ENCODE measurements around the gene MAP3K14.
A peak's percentile ranks its signal among the peaks of the same experiment; 100 is the strongest.

The MAP3K14 gene

DNA sequence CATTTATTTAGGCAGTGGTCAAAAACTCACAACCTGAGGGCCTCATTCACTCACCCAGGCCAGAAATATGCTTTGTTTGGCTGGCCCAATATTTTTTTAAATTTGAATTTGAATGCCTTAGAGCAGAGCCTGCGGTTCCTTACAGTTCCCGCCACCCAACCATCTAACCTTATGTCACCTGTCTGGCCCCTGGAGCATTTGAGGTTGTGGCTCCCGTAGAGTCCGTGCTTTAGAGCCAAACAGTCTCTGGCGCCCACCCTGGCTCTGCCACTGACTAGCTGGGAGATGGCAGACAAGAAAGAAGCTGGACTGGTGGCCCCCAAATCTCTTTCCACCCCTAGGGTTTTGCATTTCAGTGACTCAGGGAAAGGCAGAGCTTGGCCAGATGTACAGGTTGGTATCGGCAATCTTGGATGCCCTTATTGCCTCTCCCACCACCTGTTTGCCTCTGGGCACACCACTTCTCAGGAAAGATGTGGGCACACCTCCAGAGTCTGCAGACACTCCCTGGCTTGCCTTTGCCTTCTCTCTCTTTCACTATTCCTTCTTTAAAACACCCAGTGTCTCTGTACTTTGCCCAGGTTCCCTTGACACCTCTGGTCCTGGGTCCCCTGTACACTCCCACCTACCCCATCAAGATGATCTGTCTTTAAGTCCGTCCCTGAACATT lies 1.9 kb upstream of the MAP3K14 start:
- no peak for DNase-seq (ENCODE audit: low read depth, low spot score)
- in situ Hi-C loops (cut with HindIII; ENCODE audit: low sequenced_read_pairs): no loop called here

DNA sequence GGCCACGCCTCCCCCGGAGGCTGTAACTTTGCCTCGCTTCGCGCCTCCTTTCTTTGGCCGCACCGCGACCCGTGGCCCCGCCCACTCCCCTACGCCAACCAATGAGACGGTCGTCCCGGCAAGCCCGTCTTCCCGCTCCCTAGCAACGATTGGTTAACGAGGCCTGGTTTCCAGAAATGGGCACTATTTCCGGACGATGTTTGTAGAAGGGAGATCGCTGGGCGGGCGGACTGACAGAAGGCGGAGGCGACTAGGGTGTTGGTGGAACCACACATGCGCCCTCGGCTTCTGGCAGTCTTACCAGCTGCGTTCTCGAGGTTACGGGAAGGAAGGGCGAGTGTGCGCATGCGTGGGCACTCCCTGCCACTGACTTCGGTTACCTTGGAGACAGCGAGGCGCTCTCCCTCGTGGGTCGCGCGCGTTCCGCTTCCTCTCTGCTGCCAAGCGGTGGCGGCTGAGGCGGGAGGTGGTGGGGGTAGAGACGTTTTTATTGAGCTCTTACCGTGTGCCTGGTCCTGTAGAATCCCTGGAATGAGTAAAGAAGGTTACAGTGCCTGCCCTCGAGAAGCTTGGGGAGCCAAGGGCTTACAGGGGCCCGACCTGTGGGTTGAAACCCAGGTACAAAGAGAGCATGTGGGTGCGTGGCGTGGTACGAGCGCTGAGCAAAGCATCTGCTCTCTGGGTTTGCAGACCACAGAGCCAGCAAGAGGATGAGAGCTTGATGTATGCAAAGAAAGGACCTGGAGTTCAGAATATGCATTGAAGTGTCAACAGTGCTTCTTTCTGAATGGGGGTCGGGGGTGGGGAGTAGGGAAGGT lies 500 bp upstream of the MAP3K14 start:
- in situ Hi-C loops (cut with HindIII; ENCODE audit: low sequenced_read_pairs): no loop called here
- peak; percentile 100 for DNase-seq (ENCODE audit: low read depth, low spot score)
- TF ChIP-seq, protein P1, sequence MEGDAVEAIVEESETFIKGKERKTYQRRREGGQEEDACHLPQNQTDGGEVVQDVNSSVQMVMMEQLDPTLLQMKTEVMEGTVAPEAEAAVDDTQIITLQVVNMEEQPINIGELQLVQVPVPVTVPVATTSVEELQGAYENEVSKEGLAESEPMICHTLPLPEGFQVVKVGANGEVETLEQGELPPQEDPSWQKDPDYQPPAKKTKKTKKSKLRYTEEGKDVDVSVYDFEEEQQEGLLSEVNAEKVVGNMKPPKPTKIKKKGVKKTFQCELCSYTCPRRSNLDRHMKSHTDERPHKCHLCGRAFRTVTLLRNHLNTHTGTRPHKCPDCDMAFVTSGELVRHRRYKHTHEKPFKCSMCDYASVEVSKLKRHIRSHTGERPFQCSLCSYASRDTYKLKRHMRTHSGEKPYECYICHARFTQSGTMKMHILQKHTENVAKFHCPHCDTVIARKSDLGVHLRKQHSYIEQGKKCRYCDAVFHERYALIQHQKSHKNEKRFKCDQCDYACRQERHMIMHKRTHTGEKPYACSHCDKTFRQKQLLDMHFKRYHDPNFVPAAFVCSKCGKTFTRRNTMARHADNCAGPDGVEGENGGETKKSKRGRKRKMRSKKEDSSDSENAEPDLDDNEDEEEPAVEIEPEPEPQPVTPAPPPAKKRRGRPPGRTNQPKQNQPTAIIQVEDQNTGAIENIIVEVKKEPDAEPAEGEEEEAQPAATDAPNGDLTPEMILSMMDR (IDR thresholded peaks at IDR 0.05; ENCODE audit: low read depth, low read length): no peak
- peak overlapping the region; percentile 30 for H3K4me3 ChIP-seq (ENCODE audit: low read depth, low read length)

More for the DNA sequence above, 1.9 kb upstream of the MAP3K14 start:
- H3K4me3 ChIP-seq (ENCODE audit: low read depth, low read length): no peak overlapping the region
- TF ChIP-seq, protein P1 (IDR thresholded peaks at IDR 0.05; ENCODE audit: low read depth, low read length): no peak

DNA sequence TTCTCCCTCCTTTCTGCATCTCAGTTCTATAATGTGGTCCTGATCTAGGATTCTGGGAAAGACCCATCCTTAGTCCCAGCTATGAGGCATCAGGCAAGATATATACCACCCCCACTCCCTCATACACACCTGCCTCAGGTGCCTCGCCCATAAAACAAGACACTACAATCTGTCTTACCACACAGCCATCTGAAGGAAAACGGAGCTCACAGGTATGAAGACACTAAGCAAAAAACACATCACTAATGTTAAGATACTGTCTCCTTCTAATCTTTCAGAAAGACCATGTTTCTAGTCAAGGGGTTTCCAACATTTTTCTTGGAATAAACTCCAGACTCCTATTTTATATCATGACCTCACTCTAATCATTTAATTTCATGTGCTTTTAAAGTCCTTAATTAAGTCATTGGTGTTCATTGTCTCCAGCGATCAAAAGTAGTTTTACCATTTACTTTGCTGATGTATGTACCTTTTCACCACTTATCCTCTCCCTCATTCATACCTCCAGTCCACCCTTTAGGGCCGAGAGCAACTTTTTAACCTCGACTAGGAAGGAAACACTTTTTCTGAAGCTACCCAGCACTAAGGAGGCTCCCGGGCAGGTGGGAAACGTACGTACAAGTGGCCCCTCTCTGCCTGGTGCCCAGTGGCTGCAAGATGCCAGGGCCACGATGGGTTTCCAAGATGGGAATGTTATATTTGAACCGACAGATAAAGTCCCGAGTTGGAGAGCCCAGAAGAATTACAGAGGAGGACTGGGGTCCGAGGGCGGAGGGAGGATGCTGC lies 979 bp downstream of the MAP3K14 start:
- DNase-seq (ENCODE audit: low read depth, low spot score): no peak
- TF ChIP-seq, protein P1 (IDR thresholded peaks at IDR 0.05; ENCODE audit: low read depth, low read length): no peak
- in situ Hi-C loops (cut with HindIII; ENCODE audit: low sequenced_read_pairs): no loop called here
- H3K4me3 ChIP-seq (ENCODE audit: low read depth, low read length): peak overlapping the region; percentile 98

DNA sequence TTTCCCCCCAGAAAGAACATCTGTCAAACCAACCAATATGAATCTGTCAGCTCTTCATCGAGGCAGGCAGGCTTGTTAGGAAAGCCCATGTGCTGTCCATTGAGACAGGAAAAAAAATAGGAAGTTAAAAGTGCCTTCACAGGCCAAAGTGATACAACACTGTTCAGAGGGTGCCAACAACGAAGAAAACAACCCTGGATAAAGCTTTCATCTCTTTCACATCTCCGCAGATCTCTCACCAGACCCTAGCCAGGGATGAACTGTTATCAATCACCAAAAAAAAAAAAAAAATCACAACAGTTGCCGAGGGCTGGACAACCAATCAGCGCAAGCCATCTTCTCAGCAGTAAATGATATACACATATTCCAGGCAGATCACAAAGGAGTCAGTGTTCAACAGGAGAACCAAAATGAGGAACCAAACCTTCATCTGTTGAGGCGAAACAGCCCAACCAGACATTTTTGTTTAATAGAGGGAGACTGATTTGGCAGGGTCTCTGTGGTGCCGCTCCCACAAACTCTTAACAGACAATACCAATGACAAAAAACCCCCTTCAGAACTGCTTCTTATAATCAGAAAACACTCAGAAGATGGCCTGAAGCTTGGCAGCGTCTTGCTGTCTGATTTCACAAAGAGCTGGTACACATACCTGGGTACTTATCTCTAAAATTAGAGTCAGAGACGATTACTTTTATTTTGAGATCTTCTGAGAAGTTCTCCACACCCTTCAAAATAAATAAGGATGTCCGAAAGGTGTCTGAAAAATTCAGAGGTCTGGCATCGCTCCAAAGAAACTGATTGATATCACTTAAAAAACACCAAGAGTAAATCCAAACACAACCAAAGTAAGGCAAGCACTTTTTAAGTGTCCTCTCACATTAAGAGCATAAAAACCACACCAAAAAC lies 1.8 kb downstream of the MAP3K14 start:
- TF ChIP-seq, protein P1 (IDR thresholded peaks at IDR 0.05; ENCODE audit: low read depth, low read length): no peak
- in situ Hi-C loops (cut with HindIII; ENCODE audit: low sequenced_read_pairs): no loop called here
- no peak for DNase-seq (ENCODE audit: low read depth, low spot score)
- peak overlapping the region; percentile 98 for H3K4me3 ChIP-seq (ENCODE audit: low read depth, low read length)

DNA sequence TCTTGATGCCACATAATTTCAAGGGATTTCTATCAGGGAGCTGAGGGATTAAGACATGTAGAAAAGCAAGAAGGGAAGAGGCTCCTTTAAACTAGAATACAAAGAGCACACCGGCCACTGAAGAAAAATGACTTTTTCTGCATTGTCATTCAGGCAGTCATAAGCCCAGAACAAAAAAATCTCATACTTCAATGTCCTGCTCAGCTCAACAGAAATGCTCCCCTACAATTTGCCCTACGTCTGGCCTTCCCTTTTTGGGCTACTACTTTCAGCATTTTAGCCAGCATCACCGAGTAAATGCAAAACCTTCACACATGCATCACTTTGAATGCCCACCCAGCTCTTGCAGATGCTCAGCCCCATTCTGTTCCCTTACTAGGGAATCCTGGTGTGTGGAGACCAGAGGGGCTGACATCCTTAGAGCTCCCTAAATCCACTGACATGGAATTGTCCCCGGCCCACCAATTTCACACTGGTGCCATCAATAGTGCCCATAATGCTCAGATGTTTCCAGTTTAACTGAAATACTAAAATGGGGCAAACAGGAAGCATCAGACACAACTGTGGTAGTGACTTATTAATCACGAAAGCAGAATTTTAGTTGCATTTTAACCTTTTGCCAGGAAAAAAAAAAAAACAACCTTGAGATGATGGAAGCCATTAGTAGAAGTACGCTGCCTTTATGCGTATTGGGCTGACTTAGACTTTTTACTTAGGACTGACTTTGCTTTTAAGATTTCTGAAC lies 2.7 kb downstream of the MAP3K14 start:
- in situ Hi-C loops (cut with HindIII; ENCODE audit: low sequenced_read_pairs): no loop called here
- TF ChIP-seq, protein P1 (IDR thresholded peaks at IDR 0.05; ENCODE audit: low read depth, low read length): no peak
- DNase-seq (ENCODE audit: low read depth, low spot score): no peak
- peak overlapping the region; percentile 98 for H3K4me3 ChIP-seq (ENCODE audit: low read depth, low read length)
